Sigmoid colon (tissue), 7 donors: ENCODE measurements around the gene EIPR1. TPM values are rescaled to one million over a fixed set of nuclear protein-coding genes. Genes with fewer than 3 reads are reported as not detected.

Experiments
- DNase-seq: peaks from one replicate; pipeline ENCODE4 v3.0.0-alpha.2; 2019
- H3K27ac ChIP-seq, 4 donors: fragments of 200-600 bp; sonication (generic); one replicate each; pipeline ENCODE4 v1.5.1; 2016 to 2019; ENCODE audit warnings: mild to moderate bottlenecking in 1 of 4
- H3K27me3 ChIP-seq, 3 donors: fragments of 200-600 bp; sonication (generic); one replicate each; pipeline ENCODE4 v1.5.1; 2019; ENCODE audit warnings: mild to moderate bottlenecking in 1 of 3
- H3K36me3 ChIP-seq, 4 donors: fragments of 200-600 bp; sonication (generic); one replicate each; pipeline ENCODE4 v1.5.1; 2016 to 2019
- H3K4me1 ChIP-seq, 4 donors: fragments of 200-600 bp; sonication (generic); one replicate each; pipeline ENCODE4 v1.5.1; 2017 to 2019
- H3K4me3 ChIP-seq, 4 donors: fragments of 200-600 bp; sonication (generic); one replicate each; pipeline ENCODE4 v1.5.1; 2017 to 2019; ENCODE audit warnings: mild to moderate bottlenecking in 2 of 4, moderate library complexity in 1 of 4
- H3K9me3 ChIP-seq, 4 donors: fragments of 200-600 bp in 3 of 4; sonication (generic) in 3 of 4; one replicate each; pipeline versions ENCODE4 v1.5.1 to v1.6.1; 2013 to 2019
- EP300 ChIP-seq, 4 donors: sonication (generic); formaldehyde crosslinking; IDR thresholded peaks; one replicate each; pipeline ENCODE4 v1.6.1; 2017; ENCODE audit warnings: antibody characterized with exemption in 4 of 4
- POLR2A ChIP-seq, 2 donors: fragments of 450-650 bp; IDR thresholded peaks; one replicate each; pipeline ENCODE4 v1.6.1; 2016; ENCODE audit warnings: antibody characterized with exemption in 2 of 2, mild to moderate bottlenecking in 2 of 2, moderate library complexity in 2 of 2
- POLR2AphosphoS5 ChIP-seq, 4 donors: sonication (generic); formaldehyde crosslinking; IDR thresholded peaks; one replicate each; pipeline ENCODE4 v1.6.1; 2017; ENCODE audit warnings: antibody characterized with exemption in 4 of 4
- WGBS, 2 donors: extraction: QIAGEN DNeasy Blood & Tissue Kit; methylation state at CpG; one replicate each; pipeline ENCODE4 v1.1.7; 2013; 5-methylcytosine and 5-hydroxymethylcytosine counted together
- intact Hi-C: fragments of 100-400 bp; cut with DNase I; formaldehyde crosslinking; loops from one replicate; pipeline ENCODE4 v1.15.1; 2023
- polyA plus RNA-seq, 3 donors: library from polyadenylated mRNA; stranded (reverse); fragments of 200-250 nt; gene quantifications; one replicate each; pipeline ENCODE4 v1.2.3, GENCODE V29; 2013
- total RNA-seq, 4 donors: library from RNA; depleted of rRNA; stranded (reverse); fragments of >200 nt; gene quantifications; one replicate each; pipeline ENCODE4 v1.1.0, GENCODE V29; 2016
- TF ChIP-seq, protein P1 (sequence below), 4 experiments: fragments of 450-650 bp in 3 of 4; fragments of 200-600 bp in 1 of 4; IDR thresholded peaks; one replicate each; pipeline ENCODE4 v1.5.1; 2016 to 2019; ENCODE audit warnings: antibody characterized with exemption in 4 of 4, mild to moderate bottlenecking in 3 of 4, moderate library complexity in 2 of 4
- donor health status: healthy with polysubstance abuse.
- donor health status: Bipolar disorder and iron deficiency.
- donor health status: healthy.

The EIPR1 gene
- total and polyA plus RNA-seq, 7 donors = 12.2 to 27.0 (median 20.0) TPM

DNA sequence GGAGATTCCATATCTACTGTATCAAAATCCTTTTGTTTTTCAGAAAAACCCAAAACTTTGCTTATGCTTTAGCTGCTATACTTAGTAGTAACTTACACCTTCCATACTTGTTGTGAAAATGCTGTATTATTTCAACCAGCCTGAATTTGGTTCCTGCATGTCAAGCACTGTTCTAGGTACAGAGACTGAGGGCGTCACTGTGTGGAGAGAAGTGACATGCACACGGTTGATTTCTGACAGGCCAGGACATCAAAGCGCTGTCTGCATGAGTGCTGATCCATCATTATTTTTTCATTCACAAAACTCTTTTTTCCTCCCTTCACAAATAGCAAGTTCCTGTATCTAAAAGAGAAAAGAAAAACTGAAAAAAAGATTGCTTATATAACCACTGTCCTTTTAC lies 33.5 kb upstream of the EIPR1 start:
- WGBS, 2 donors = 90 to 93% methylated on average over 3 of the region's 3 CpGs
- intact Hi-C loops = no loop called here
- peaks cover 0 to 8% (median 0%) of the 10 kb centered on the region in 4 donors for H3K4me1 ChIP-seq
- DNase-seq = no peak
- H3K9me3 ChIP-seq = no peaks in the 10 kb centered on the region
- no peak overlapping the region for H3K27ac ChIP-seq
- TF ChIP-seq POLR2AphosphoS5 (IDR thresholded peaks at IDR 0.05) = no peak
- TF ChIP-seq, protein P1, sequence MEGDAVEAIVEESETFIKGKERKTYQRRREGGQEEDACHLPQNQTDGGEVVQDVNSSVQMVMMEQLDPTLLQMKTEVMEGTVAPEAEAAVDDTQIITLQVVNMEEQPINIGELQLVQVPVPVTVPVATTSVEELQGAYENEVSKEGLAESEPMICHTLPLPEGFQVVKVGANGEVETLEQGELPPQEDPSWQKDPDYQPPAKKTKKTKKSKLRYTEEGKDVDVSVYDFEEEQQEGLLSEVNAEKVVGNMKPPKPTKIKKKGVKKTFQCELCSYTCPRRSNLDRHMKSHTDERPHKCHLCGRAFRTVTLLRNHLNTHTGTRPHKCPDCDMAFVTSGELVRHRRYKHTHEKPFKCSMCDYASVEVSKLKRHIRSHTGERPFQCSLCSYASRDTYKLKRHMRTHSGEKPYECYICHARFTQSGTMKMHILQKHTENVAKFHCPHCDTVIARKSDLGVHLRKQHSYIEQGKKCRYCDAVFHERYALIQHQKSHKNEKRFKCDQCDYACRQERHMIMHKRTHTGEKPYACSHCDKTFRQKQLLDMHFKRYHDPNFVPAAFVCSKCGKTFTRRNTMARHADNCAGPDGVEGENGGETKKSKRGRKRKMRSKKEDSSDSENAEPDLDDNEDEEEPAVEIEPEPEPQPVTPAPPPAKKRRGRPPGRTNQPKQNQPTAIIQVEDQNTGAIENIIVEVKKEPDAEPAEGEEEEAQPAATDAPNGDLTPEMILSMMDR (IDR thresholded peaks at IDR 0.05) = no peak
- no peak for TF ChIP-seq EP300 (IDR thresholded peaks at IDR 0.05)
- TF ChIP-seq POLR2A (IDR thresholded peaks at IDR 0.05) = no peak
- no peaks in the 10 kb centered on the region for H3K27me3 ChIP-seq
- H3K4me3 ChIP-seq = no peak overlapping the region
- H3K36me3 ChIP-seq = peaks cover 0 to 13% (median 6%) of the 10 kb centered on the region in 4 donors

- Histone ChIP-seq H3K9me3 (no peaks in the 10 kb centered on the region), H3K4me1 (peaks cover 0 to 13% (median 0%) of the 10 kb centered on the region in 4 donors), H3K4me3 (no peak overlapping the region), H3K27ac (no peak overlapping the region), H3K36me3 (peaks cover 0 to 8% (median 5%) of the 10 kb centered on the region in 4 donors), H3K27me3 (no peaks in the 10 kb centered on the region)
- DNase-seq = no peak
- TF ChIP-seq POLR2AphosphoS5 (IDR thresholded peaks at IDR 0.05) = no peak
- TF ChIP-seq, protein P1 (IDR thresholded peaks at IDR 0.05) = no peak
- TF ChIP-seq EP300 (IDR thresholded peaks at IDR 0.05) = no peak
- TF ChIP-seq POLR2A (IDR thresholded peaks at IDR 0.05) = no peak
- intact Hi-C loops = no loop called here
- WGBS, 2 donors = 92 to 96% methylated on average over 12 of the region's 12 CpGs
Measured at GRCh38 chr2:3409627-3410170, 32.1 kb upstream of the EIPR1 start.

- intact Hi-C loops = no loop called here
- DNase-seq = no peak
- H3K9me3 ChIP-seq = no peaks in the 10 kb centered on the region
- H3K36me3 ChIP-seq = peaks cover 0 to 8% (median under 1%) of the 10 kb centered on the region in 4 donors
- no peak overlapping the region for H3K27ac ChIP-seq
- WGBS, 2 donors = 96 to 98% methylated on average over 13 of the region's 13 CpGs
- H3K27me3 ChIP-seq = no peaks in the 10 kb centered on the region
- no peak overlapping the region for H3K4me3 ChIP-seq
- TF ChIP-seq EP300 (IDR thresholded peaks at IDR 0.05) (no peak), POLR2A (IDR thresholded peaks at IDR 0.05) (no peak), POLR2AphosphoS5 (IDR thresholded peaks at IDR 0.05) (no peak)
- TF ChIP-seq, protein P1 (IDR thresholded peaks at IDR 0.05) = no peak
- peaks cover 0 to 13% (median 0%) of the 10 kb centered on the region in 4 donors for H3K4me1 ChIP-seq
Measured at GRCh38 chr2:3408781-3409180, 31.2 kb upstream of the EIPR1 start.

GRCh38 chr2:3406501-3406900 lies 28.9 kb upstream of the EIPR1 start:
- intact Hi-C loops = no loop called here
- DNase-seq = no peak
- Histone ChIP-seq H3K4me3 (no peak overlapping the region), H3K27ac (no peak overlapping the region), H3K36me3 (peaks cover 0 to 20% (median 10%) of the 10 kb centered on the region in 4 donors), H3K4me1 (peaks cover 0 to 13% (median 0%) of the 10 kb centered on the region in 4 donors), H3K27me3 (no peaks in the 10 kb centered on the region), H3K9me3 (no peaks in the 10 kb centered on the region)
- 88 to 96% methylated on average over 3 of the region's 3 CpGs for whole genome bisulfite sequencing, 2 donors
- TF ChIP-seq, protein P1 (IDR thresholded peaks at IDR 0.05) = no peak
- TF ChIP-seq POLR2AphosphoS5 (IDR thresholded peaks at IDR 0.05) (no peak), EP300 (IDR thresholded peaks at IDR 0.05) (no peak), POLR2A (IDR thresholded peaks at IDR 0.05) (no peak)

DNA sequence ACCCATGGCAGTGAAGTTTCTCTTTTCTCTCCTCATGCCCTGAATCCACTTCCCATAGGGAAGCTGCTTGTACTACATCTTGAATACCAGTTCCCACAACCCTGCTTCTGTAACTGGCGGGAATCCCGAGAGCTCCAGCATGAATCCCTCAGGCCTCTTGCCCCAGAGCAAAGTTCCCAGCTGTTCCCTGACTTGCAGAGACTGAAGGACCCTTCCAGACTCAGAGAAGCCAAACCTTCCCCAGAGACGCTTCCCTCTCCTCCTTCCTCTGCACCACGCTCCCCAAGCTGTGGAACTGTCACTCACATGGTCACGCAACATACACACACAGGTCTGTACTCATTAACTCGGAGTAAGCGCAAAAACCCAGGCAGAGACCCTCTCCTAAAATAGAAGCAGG lies 28.3 kb upstream of the EIPR1 start:
- no peak for DNase-seq
- H3K9me3 ChIP-seq = no peaks in the 10 kb centered on the region
- intact Hi-C loops = no loop called here
- H3K36me3 ChIP-seq = peaks cover 0 to 25% (median 12%) of the 10 kb centered on the region in 4 donors
- 90 to 95% methylated on average over 7 of the region's 7 CpGs for WGBS, 2 donors
- no peaks in the 10 kb centered on the region for H3K27me3 ChIP-seq
- H3K4me1 ChIP-seq = peaks cover 0 to 13% (median 0%) of the 10 kb centered on the region in 4 donors
- H3K27ac ChIP-seq = no peak overlapping the region
- TF ChIP-seq POLR2AphosphoS5 (IDR thresholded peaks at IDR 0.05) (peak in 2 of 4 donors; percentile 15 to 26), EP300 (IDR thresholded peaks at IDR 0.05) (no peak)
- H3K4me3 ChIP-seq = no peak overlapping the region
